ENCODE data around the gene UBD. TPM values are rescaled to one million over a fixed set of nuclear protein-coding genes. Genes with fewer than 3 reads are reported as not detected.
A peak's percentile ranks its signal among the peaks of the same experiment; 100 is the strongest.

The UBD gene
- total and polyA plus RNA-seq, 10 of the 15 experiments (the other 5 are each of a cell fraction or from before 2014, with no cell fraction given): 23.4 to 101 (median 35.7) TPM

GRCh38 chr6:29561606-29562181 lies 2.2 kb upstream of the UBD start:
- Histone ChIP-seq H3K27me3 (replicated peaks in 1 of 2; ENCODE audit: control insufficient read depth in 2 of 2, insufficient read depth in 2 of 2, low read length in 1 of 2) (no peaks in the 10 kb centered on the region; a peak in 1 of 4 replicates), H4K20me1 (ENCODE audit: control insufficient read depth, insufficient read depth) (no peaks in the 10 kb centered on the region), H3K4me3 (no peak overlapping the region), H3K79me2 (ENCODE audit: control insufficient read depth, insufficient read depth, low read length) (no peaks in the 10 kb centered on the region), H3K4me1 (ENCODE audit: control insufficient read depth, insufficient read depth, low read length) (0 out of 2 replicates have a peak, but pooled peaks cover 2% of the 10 kb centered on the region), H3K9me3 (replicated peaks; ENCODE audit: control insufficient read depth, insufficient read depth, low read length) (no peaks in the 10 kb centered on the region), H3K9ac (ENCODE audit: control insufficient read depth, insufficient read depth, low read length) (no peak overlapping the region), H3K27ac (ENCODE audit: control insufficient read depth, insufficient read depth) (no peak overlapping the region), H3K36me3 (ENCODE audit: control insufficient read depth in 2 of 2, insufficient read depth in 2 of 2, low read length in 1 of 2) (no peaks in the 10 kb centered on the region), H3K4me2 (ENCODE audit: control insufficient read depth, insufficient read depth) (no peak overlapping the region), H2AFZ (ENCODE audit: control insufficient read depth, low read depth, low read length) (no peak overlapping the region)
- FAIRE-seq (no peak), ATAC-seq (no peak), DNase-seq (ENCODE audit: low read depth, low spot score) (no peak)
- ChIA-PET RAD21 (ENCODE audit: unreplicated experiment) (no interaction called here), SMC1A (ENCODE audit: uncharacterized antibody, unreplicated experiment) (no interaction called here), POLR2A (no interaction called here), CTCF (no interaction called here)
- no peak for TF ChIP-seq PML (IDR thresholded peaks at IDR 0.05; ENCODE audit: low read length)
- peak; percentile 75 for TF ChIP-seq ZNF687 (IDR thresholded peaks at IDR 0.05)
- TF ChIP-seq USF2 (IDR thresholded peaks at IDR 0.05; ENCODE audit: borderline replicate concordance, low read depth, low read length): no peak
- TF ChIP-seq ZNF592 (IDR thresholded peaks at IDR 0.05): peak; percentile 94
- in situ Hi-C loops (cut with MboI) (no loop called here), intact Hi-C loops (cut with micrococcal nuclease; ENCODE audit: unreplicated experiment) (no loop called here)
- 47% methylated on average over 1 of the region's 1 CpG for WGBS (ENCODE audit: insufficient coverage, insufficient replicate concordance, low lambda C conversion rate, missing lambda C conversion rate)
- no TSS peak for BruUV-seq (replicated peaks)

Data from GM12878 (cell line).